GM18907 (cell line): ENCODE measurements around the gene LSM10.

Experiments
- ATAC-seq: cut with Tn5 transposase; IDR thresholded peaks from one replicate; pipeline ENCODE4 v1.9.1; 2021; ENCODE audit warnings: mild to moderate bottlenecking, moderate library complexity; ENCODE audit not compliant: unreplicated experiment

Gene LSM10

DNA sequence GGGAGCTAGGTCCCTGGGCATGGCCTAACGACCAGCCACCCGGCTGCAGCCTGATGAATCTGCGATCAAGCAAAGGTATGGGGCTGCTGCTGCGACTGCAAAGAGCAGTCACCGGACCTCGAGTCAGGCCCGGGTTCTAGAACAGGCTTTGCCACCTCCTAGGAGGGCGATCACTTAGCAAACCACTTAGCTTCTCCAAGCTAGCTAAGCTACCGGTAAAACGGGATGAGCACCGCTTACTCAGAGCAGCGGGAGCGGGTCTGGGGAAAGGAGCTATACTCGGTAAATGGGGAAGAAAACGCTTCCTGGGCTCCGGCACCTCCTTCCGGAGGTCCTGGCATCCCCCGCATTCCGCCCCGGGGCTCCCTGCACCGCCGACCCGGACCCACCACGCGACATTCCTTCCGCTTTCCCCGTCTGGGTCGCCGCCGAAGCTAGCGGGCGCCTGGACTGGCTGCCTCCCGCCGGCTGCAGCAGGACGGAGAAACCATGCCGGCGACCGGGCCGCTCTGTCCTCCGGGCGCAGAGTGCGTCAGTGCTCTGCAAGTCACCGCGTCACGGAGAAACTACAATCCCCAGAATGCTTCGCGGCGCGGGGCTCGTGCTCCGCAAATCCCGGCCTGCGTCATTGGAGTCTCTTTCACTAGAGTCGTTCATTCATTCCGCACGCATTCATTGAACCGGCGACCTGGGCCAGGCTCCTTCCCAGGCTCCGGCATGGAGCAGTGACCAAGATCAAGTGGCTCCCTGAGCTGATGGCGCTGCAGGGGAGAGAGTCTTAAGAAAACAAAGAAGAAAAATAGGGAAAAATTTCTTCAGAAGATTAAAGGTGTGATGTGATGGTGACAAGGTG is at the start of gene LSM10:
Gene LSM10, minus strand, starts transcription at position 531 of the 853 bp plus-strand sequence. CDS start 3,779 bp downstream, outside the sequence.
- ATAC-seq = peak; percentile 60

DNA sequence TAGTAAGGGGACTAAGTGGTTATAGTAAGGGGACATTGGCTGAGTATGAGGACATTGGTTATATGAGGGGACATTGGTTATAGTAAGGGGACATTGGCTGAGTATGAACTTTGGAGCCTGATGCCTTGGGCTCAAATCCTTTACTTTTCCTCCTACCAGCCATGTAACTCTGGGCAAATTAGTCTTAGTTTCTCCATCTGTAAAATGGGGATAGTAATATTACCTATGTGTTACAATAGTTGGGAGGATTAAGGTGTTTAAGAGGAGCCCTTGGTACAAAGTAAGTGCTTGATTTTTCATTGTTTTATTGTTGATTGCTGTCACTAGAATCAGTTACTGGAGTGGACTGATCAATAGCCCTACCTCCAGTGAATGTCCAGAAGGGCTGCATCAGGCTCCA is 49.7 kb upstream of the LSM10 start:
- no peak for ATAC-seq

DNA sequence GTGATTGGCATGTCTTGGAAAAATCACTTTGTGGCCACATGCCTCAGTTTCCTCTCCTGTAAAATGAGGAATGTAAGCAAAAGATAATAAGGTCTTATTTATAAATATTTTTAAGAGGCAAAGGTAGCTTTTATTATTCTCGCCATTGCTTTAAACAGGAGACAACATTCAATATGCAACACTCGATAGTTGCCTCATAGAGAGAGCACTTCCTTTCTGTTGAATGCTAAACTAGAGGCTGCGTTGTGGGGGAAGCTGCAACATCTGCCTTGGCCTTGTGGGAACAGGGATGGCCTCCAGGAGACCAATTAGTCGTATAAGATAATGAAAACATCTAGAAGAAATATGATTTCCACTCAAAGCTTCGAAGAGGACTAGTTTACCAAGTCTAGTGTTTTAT is 49.0 kb upstream of the LSM10 start:
- no peak for ATAC-seq

DNA sequence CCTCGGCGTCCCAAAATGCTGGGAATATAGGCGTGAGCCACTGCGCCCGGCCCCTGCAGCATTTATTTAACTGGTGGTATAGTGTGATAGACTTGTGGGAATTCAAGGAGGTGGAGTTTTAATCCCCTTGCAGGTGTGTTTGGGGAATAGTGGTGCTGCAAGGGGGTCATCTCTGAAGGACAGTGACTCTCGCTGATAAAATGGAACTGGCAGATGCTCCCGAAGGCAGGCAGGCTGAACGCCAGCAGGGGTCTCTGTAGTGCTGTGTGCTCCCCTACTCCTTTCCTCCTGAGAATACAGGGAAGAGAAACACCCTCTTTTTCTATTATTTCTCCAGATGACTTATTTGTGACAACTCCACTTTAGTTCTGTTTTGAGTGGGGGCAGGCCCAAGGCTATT is 48.6 kb upstream of the LSM10 start:
- no peak for ATAC-seq

DNA sequence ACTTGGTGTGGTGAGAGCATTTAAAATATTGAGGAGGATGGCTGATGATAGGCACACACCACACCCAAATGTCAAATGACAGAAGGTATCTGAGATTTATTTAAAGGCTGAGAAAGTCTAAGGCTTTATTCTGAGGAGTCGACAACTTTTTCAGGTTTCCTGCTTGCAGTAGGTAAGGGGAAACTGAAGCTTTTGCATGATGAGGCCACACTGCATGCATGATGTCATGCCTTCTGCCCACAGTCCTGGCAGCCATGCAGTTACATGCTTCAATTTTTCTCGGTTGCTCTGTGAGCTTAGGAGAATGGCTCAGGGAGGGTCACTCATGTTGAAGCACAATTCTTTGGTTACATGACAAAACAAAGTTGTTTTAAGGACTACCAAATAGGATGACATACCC is 45.6 kb upstream of the LSM10 start:
- no peak for ATAC-seq

DNA sequence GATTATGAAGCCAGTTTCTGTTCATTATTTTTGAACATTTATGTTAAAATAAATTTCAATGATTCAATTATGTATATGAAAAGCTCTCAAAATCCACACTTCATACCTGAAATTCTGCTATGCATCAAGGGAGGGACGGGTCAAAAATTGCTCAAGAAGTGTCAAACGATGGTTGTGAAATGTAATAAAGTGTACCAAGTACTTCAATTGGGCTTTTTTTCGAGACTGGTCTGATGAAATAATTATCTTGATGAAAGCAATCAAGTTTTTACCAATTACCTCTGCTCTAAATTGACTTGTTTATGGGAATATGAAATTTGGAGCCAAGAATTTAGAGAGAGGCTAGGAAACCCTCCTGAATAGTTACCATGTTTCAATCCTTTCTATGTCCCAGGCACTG is 44.6 kb upstream of the LSM10 start:
- ATAC-seq = no peak

DNA sequence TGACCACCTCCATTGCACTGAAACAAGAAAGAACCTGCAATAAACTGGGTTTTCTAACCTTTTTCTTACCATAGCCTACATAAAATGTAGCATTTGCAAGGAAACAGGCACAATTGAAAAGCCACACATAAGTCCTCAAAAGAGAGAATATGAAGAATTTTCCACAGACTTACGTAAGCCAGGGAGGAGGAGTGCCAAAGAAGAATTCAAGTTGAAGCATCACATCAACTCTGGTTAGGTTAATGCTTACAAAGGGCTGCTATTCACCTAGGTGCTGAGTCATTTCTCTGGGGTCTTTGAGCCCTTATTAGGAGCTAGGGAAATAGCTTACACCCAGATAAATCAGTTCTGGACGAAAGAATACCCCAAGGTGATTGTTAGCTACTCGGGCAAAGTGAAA is 42.9 kb upstream of the LSM10 start:
- ATAC-seq = no peak

DNA sequence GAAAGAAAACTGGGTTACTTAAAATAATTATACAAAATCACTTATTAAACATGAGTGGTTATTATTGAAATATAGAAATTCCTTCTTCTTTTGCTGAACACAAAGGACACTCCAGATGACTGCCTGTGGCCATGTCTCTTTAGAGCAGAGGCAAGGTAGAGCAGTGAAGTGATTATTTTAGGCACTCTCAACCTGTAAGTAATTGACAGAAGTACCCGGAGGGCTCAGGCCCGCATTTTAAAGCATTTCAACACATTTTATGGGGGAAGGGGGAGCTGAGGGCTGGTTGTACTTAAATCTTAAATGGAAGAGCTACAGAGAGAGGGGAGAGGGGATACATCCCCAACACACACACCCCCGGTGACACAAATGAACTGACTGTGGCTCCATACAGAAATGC is 42.3 kb upstream of the LSM10 start:
- no peak for ATAC-seq

DNA sequence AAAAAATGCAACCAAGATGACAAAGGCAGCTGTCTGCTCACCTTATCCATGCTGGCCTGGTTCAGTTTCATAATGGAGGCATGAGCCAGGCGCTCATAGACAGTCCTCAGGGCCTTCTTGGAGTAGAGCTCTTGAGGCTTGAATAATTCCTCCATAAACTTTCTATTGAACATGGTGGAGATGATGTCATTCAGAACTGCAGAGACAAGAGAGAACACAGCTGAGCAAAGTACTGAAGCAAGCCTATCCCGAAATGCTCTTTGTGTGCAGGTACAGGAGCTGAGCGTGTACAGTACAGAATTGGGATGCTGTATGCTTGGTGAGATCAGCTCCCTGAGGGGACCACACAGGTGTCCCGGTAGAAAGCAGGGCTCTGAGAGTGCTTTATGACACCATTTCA is 41.0 kb upstream of the LSM10 start:
- ATAC-seq = no peak

DNA sequence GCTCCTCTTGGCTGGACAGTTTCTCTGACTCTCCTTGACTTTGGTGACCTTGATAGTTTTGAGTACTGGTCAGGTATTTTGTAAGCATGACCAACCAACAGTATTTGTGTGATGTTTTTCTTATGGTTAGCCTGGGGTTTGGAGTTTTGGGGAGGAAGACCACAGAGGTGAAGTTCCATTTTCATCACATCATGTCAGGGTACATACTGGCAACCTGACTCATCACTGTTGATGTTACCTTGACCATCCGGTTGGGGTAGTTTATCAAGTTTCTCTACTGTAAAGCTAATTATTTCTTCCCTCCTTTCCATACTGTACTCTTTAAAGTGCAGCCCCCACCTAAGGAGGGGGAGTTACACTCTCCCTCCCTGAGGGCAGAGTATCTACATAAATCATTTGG is 39.1 kb upstream of the LSM10 start:
- ATAC-seq = no peak

DNA sequence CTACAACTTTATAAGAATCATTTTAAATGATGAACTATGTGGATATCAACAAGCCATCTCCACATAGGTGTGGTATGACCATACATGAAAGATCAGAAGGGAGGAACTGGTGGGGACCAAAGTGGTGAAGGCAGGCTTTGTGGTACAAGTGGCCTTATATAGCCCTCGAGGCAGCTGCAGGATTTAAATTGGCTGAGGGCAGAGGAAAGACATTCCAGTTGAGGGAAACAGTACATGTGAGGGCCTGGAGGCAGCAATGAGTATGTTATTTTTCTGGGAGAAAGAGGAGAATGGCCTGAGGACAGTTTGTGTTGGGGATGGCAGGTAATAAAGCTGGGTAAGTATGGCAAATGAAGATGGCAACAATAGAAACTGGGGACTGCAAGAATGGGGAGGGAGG is 35.4 kb upstream of the LSM10 start:
- no peak for ATAC-seq

DNA sequence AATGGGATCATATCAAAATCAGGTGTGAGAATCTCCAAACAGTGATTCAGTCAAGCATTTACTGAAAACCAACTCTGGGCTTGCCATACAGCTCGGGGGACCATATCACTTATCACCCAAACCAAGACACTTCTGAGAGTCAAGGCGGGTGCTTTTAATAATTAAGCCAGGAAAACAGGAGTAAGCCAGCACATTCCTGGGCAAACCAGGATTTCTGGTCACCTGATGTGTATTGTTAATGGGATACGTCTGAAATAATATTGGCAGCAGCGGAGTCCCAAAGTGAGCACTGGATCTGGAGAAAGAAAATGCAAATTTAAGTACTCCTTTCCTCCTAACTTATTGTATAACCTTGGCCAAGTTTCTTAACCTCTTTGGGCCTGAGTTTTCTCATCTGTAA is 34.9 kb upstream of the LSM10 start:
- no peak for ATAC-seq

DNA sequence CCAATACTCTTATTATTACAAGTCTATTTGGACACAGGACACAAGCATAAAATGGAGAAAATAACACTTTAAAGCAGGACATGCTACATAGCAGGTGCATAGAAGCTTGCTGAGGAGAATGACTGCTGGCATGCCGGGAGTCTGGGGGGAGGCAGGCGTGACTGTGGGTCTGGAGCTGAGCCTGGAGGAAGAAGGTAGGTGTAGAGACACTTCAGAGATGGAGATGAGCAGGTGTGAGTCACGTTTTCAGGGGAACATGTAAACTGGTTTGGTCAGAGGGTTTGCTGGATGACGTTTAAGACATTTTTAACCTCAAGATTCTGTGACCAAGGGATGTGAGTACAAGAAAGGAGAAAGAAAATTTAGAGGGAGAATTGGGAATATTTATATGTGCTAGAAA is 28.1 kb upstream of the LSM10 start:
- no peak for ATAC-seq

DNA sequence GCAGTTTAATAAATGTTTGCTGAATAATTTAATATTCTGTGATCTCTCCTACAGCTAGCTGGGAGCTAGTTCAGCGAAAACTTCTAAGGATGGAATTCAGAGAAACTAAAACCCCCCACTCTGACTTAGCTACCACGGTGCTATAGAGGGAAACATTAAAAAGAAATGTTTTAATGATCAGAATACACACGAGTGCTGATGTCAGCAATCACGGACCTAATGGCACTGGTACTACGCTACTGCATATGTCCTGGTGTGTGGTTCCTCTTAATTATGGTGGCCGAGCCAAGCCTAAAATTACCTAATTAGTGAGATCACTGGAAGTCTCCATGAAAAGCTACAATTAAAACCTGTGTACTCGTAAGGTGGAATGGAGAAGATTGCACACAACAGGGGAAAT is 23.9 kb upstream of the LSM10 start:
- no peak for ATAC-seq

DNA sequence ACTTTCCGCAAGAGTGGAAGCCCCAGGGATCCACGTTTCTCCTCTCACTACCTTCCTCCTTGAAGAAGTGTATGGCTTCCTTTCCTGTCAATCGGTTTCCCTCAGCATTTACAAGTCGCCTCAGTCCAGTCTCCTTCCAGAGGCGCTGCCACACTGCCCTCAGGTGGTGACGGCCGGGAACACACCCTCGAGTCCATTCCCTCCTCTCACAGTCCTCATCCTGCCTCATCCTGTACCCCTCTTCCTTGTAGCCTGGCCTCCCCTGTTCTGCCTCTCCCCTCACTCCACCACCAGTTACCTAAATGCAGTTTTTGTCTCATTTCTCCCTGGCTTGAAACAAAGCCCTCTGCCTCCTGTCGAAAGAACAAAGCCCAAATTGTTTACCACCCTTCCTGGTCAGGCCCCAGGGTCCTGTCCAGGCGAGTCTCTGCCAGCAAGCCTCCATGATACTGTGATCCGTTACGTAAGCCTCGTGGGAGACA is 23.2 kb upstream of the LSM10 start:
- ATAC-seq = no peak

DNA sequence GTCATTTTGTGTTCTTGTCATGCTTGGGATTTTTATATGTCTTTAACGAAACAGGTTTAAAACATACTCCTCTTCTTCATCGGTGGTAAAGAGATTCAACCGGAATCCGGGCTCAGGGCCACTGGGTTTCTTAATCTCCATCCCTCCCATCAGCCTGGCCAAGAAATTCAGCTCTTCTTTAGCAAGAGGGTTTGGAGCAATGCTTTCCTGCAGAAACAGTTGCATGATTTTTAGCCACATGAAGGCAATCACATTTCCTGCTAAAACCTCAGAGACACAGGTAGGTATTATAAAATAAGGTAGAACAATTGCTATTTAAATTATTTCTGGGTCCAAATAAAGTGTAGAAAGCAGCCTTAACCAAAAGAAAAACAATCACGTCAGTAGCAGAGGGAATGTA is 22.7 kb upstream of the LSM10 start:
- no peak for ATAC-seq

DNA sequence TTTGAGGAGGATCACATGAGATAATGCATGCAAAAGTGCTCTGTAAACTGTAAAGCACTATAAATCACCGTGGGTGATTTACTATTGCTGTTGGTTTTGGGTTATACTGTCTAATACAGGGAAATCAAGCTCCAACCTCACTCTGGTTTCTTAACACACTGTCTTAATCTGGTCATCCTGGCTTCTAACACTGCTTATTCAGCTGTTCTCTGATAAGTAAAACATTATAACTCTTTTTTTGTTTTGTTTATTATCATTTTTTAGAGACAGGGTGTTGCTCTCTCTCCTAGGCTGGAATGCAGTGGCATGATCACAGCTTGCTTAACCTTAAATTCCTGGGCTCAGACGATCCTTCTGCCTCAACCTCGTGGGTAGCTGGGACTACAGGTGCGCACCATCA is 21.9 kb upstream of the LSM10 start:
- no peak for ATAC-seq

DNA sequence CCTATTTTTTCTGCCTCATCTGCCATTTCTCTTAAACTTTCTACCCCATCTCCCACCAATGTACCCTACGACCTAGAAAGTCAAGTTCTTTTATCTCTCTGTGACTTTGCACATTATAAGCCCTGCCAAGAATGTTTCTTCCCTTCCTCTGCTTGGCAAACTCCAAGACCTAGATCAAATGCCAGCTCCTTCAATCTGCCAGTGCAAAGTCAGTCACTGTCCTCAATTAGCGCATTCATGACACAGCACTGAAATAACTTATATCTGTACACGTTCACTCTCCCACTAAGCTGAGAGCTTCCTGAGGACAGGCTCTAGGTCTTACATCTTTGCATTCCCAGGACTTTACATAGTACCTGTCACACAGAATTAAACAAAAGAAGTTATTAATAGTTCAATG is 21.4 kb upstream of the LSM10 start:
- no peak for ATAC-seq

DNA sequence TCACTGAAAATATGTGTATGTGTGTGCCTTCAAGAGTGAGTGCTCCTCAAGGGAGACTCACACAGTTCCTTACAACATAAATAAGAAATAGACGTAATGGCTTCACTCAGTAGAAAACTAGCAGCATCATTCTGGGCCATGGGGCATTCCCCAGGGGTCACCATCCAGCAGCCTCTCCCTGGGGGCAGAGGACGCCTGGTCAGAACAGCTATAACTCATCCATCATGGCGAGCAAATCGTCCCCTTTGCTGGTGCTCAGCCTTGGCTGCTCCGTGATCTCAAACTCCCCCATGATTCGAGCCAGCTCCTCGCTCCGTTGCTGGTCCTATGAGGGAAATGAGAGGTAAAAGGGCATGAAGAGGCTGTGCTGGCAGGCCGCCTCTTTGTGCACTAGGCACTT is 20.2 kb upstream of the LSM10 start:
- ATAC-seq = no peak

DNA sequence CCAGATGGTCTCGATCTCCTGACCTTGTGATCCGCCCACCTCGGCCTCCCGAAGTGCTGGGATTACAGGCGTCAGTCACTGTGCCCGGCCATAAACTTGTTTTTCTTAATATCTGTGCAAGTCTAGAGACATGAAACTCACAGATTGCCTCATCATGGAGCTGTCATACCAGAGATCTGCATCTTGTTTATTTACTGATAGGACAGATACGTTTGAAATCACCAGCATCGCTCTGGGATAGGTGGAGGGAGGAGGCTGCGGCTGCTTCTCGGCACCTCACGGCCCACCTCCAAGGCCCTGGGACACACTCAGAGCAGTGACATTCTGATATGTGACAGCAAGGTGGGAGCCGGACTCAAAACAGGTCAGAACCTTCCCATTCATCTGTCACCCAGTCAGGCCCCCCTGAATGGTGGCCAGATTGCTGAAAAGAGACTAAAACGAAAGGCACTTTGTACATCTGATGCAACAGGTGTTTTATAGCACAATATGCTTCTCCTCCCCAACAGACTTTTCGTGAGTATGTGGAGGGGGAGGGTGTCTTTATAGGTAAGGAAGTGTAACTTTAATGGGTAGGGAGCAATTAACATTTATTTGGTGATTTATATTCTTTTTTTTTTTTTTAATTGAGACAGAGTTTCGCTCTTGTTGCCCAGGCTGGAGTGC is 18.1 kb upstream of the LSM10 start:
- ATAC-seq = no peak

DNA sequence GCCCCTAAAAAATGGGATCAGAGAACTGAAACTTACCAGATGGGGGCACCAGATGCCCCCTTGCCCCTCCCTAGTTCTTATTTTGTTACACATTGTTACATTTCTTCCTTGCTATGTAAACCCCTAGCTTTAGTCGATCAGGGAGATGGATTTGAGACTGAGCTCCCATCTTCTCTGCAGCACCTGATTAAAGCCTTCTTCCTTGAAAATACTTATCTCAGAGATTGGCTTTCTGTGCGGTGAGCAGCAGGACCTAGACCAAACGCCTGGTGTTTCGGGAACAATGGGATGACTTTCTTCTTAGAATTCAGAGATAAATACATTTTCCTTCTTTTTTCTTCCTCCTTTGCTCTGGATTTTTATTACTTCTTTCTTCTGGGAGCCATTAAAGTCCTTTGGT is 16.7 kb upstream of the LSM10 start:
- ATAC-seq = no peak
